ENCODE measurements around the gene TRIM45. TPM values are rescaled to one million over a fixed set of nuclear protein-coding genes. Genes with fewer than 3 reads are reported as not detected.

TRIM45 gene
- total RNA-seq, 1 experiment from 2014 or later: 5.1 TPM

DNA sequence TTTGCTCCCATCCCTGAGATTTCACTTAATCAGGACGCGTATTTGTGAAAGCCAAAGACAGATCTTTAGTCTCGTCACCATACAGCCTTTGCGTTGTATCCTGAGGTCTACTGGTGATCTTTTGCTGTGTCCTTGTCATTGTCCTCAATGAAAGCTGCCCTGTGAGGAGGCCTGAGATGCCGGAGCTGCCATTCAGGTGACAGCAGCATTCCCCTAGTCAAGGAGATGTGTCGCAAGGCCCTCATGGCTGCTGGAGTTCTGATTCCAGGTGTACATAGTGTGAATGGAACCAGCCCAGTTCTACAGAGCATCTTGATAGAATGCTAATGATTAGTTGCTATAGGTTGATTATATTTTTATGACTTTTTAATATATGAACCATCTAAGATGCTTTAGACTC lies 37.3 kb downstream of the TRIM45 start:
- ChIA-PET CTCF (no interaction called here), POLR2A (no interaction called here)
- H3K36me3 ChIP-seq (ENCODE audit: control insufficient read depth, insufficient read depth, low read length): no peaks in the 10 kb centered on the region; the same call in 1 of the 2 replicates
- H3K9me3 ChIP-seq: no peaks in the 10 kb centered on the region
- H3K4me1 ChIP-seq: no peaks in the 10 kb centered on the region
- BruUV-seq (replicated peaks): no TSS peak
- no peak overlapping the region for H3K4me3 ChIP-seq (ENCODE audit: low read depth, low read length)
- no peak for DNase-seq
- intact Hi-C loops (cut with micrococcal nuclease; ENCODE audit: unreplicated experiment): no loop called here
- TF ChIP-seq, protein P1, sequence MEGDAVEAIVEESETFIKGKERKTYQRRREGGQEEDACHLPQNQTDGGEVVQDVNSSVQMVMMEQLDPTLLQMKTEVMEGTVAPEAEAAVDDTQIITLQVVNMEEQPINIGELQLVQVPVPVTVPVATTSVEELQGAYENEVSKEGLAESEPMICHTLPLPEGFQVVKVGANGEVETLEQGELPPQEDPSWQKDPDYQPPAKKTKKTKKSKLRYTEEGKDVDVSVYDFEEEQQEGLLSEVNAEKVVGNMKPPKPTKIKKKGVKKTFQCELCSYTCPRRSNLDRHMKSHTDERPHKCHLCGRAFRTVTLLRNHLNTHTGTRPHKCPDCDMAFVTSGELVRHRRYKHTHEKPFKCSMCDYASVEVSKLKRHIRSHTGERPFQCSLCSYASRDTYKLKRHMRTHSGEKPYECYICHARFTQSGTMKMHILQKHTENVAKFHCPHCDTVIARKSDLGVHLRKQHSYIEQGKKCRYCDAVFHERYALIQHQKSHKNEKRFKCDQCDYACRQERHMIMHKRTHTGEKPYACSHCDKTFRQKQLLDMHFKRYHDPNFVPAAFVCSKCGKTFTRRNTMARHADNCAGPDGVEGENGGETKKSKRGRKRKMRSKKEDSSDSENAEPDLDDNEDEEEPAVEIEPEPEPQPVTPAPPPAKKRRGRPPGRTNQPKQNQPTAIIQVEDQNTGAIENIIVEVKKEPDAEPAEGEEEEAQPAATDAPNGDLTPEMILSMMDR (IDR thresholded peaks at IDR 0.05; ENCODE audit: insufficient read depth in 1 of 2, low read depth in 1 of 2, low read length in 1 of 2, severe bottlenecking in 1 of 2, unreplicated experiment in 1 of 2): no peak
- H3K27me3 Mint-ChIP-seq (ENCODE audit: insufficient read depth, unreplicated experiment): no peaks in the 10 kb centered on the region
- peaks cover 16% of the 10 kb centered on the region for H3K36me3 Mint-ChIP-seq (ENCODE audit: insufficient read depth, unreplicated experiment)
- no peaks in the 10 kb centered on the region for H3K27me3 ChIP-seq (replicated peaks; ENCODE audit: control insufficient read depth, insufficient read depth, low read length)
- H3K4me1 Mint-ChIP-seq (ENCODE audit: low read depth, unreplicated experiment): no peaks in the 10 kb centered on the region
- H3K27ac Mint-ChIP-seq (ENCODE audit: unreplicated experiment): no peak overlapping the region
- no peak overlapping the region for H3K4me3 Mint-ChIP-seq (ENCODE audit: unreplicated experiment)
- H3K9me3 Mint-ChIP-seq (ENCODE audit: unreplicated experiment): no peaks in the 10 kb centered on the region

DNA sequence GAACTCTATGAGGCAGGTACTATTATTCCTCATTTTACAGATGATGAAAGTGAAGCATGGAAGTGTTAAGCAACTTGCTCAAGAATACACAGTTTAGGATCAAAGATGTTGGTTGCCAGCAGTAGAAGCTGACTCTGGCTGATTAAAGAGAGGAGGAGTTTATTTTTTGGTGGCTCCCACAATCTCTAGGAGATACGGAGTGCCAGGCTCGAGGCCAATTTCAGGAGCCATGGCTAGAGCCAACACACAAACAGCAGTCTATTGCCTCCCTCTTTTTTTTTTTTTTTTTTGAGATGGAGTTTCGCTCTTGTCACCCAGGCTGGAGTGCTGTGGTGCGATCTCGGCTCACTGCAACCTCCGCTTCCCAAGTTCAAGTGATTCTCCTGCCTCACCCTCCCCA lies 41.8 kb downstream of the TRIM45 start:
- Mint-ChIP-seq H3K27ac (ENCODE audit: unreplicated experiment) (no peak overlapping the region), H3K36me3 (ENCODE audit: insufficient read depth, unreplicated experiment) (peaks cover 36% of the 10 kb centered on the region), H3K9me3 (ENCODE audit: unreplicated experiment) (no peaks in the 10 kb centered on the region), H3K27me3 (ENCODE audit: insufficient read depth, unreplicated experiment) (no peaks in the 10 kb centered on the region), H3K4me1 (ENCODE audit: low read depth, unreplicated experiment) (no peaks in the 10 kb centered on the region), H3K4me3 (ENCODE audit: unreplicated experiment) (no peak overlapping the region)
- H3K4me1 ChIP-seq: no peaks in the 10 kb centered on the region
- H3K27me3 ChIP-seq (replicated peaks; ENCODE audit: control insufficient read depth, insufficient read depth, low read length): no peaks in the 10 kb centered on the region
- intact Hi-C loops (cut with micrococcal nuclease; ENCODE audit: unreplicated experiment): no loop called here
- no peak for DNase-seq
- no peaks in the 10 kb centered on the region for H3K9me3 ChIP-seq
- TF ChIP-seq, protein P1 (IDR thresholded peaks at IDR 0.05; ENCODE audit: insufficient read depth in 1 of 2, low read depth in 1 of 2, low read length in 1 of 2, severe bottlenecking in 1 of 2, unreplicated experiment in 1 of 2): no peak
- no peak overlapping the region for H3K4me3 ChIP-seq (ENCODE audit: low read depth, low read length)
- ChIA-PET CTCF (no interaction called here), POLR2A (no interaction called here)
- no peaks in the 10 kb centered on the region; the same call in 1 of the 2 replicates for H3K36me3 ChIP-seq (ENCODE audit: control insufficient read depth, insufficient read depth, low read length)
- BruUV-seq (replicated peaks): no TSS peak

DNA sequence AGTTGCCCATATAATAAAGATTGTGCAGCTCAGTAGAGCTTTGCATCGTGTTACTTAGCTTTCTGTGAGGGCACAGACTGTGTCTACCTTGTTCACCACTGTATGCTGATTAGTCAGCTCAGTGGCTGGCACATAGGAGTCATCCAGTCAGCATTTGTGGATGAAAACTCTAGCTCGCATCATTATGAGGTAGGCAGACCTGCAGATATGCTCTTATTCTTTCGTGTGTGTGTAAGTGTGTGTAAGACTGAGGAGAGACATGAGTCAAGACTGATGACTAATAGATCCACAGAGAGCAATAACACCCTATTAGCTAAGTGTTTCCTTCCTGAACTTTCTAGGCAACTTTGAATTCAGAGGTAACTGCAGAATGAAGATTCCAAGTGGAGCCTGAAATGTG lies 44.3 kb downstream of the TRIM45 start:
- no peak overlapping the region for H3K27ac Mint-ChIP-seq (ENCODE audit: unreplicated experiment)
- Histone ChIP-seq H3K36me3 (ENCODE audit: control insufficient read depth, insufficient read depth, low read length) (no peaks in the 10 kb centered on the region), H3K9me3 (no peaks in the 10 kb centered on the region), H3K4me1 (no peaks in the 10 kb centered on the region), H3K4me3 (ENCODE audit: low read depth, low read length) (no peak overlapping the region), H3K27me3 (replicated peaks; ENCODE audit: control insufficient read depth, insufficient read depth, low read length) (no peaks in the 10 kb centered on the region)
- ChIA-PET CTCF (no interaction called here), POLR2A (no interaction called here)
- H3K4me3 Mint-ChIP-seq (ENCODE audit: unreplicated experiment): no peak overlapping the region
- H3K36me3 Mint-ChIP-seq (ENCODE audit: insufficient read depth, unreplicated experiment): peaks cover 41% of the 10 kb centered on the region
- TF ChIP-seq, protein P1 (IDR thresholded peaks at IDR 0.05; ENCODE audit: insufficient read depth in 1 of 2, low read depth in 1 of 2, low read length in 1 of 2, severe bottlenecking in 1 of 2, unreplicated experiment in 1 of 2): no peak
- H3K4me1 Mint-ChIP-seq (ENCODE audit: low read depth, unreplicated experiment): no peaks in the 10 kb centered on the region
- no TSS peak for BruUV-seq (replicated peaks)
- no peaks in the 10 kb centered on the region for H3K27me3 Mint-ChIP-seq (ENCODE audit: insufficient read depth, unreplicated experiment)
- no peak for DNase-seq
- no peaks in the 10 kb centered on the region for H3K9me3 Mint-ChIP-seq (ENCODE audit: unreplicated experiment)
- intact Hi-C loops (cut with micrococcal nuclease; ENCODE audit: unreplicated experiment): no loop called here

Measured in Caco-2 (cell line).